HL-60/S4 treated with phorbol 12-myristate 13-acetate at 8.2 ng/mL for 4 days and 3 days (cell line): ENCODE measurements around the gene ZSCAN9.

Experiments
- in situ Hi-C: fragments of 300-500 bp; cut with MboI; formaldehyde crosslinking; loops from 2 replicates; pipeline ENCODE4 v1.15.0; 2022; ENCODE audit warnings: low sequenced_read_pairs

The ZSCAN9 gene

GRCh38 chr6:28220257-28221133 lies 4.6 kb upstream of the ZSCAN9 start:
- in situ Hi-C loops: no loop called here

DNA sequence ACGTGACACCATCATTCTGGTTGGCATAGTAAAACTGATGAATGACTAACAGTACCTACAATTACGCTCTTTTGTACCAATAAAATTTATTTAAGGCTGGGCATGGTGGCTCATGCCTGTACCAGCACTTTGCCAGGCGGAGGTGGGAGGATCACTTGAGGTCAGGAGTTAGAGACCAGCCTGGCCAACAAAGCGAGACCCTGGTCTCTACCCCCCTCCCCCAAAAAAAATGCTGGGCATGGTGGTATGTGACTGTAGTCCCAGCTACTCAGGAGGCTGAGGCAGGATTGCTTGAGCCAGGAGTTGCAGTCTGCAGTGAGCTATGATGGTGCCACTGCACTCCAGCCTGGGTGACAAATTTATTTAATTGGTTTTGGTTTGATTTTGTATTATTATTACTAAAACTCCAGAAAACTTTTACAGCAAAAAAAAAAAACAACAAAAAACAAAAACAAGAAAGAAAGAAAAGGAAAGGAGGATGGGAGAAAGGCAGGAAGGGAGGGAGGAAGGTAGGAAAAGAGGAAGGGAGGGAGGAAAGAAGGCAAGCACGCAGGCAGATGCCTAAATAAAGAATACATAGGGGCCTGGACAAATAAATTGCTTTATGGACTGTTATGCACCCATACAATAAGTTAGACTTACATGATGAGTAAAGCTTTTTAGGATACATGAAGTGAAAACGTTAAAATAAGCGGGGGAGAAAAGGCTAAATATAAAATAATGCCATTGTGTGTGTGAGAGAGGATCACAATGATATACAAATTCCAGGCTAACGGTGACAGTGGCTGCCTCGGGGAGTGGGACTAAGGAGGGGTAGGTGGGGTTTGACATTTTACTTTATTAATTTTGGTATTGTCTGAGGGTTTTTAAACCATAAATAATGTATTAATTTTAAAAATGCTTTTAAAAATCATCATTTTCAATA lies 682 bp upstream of the ZSCAN9 start:
- in situ Hi-C loops: no loop called here

GRCh38 chr6:28226460-28226859 lies 1.4 kb downstream of the ZSCAN9 start:
- in situ Hi-C loops: no loop called here

- in situ Hi-C loops: no loop called here
These were observed 7.7 kb downstream of the ZSCAN9 start for GRCh38 chr6:28232785-28233184.

- in situ Hi-C loops: no loop called here
These were observed 10.9 kb downstream of the ZSCAN9 start for GRCh38 chr6:28235912-28236452.

GRCh38 chr6:28239636-28240035 lies 14.6 kb downstream of the ZSCAN9 start:
- in situ Hi-C loops: no loop called here

- in situ Hi-C loops: no loop called here
These were observed 15.4 kb downstream of the ZSCAN9 start for GRCh38 chr6:28240471-28240870.

GRCh38 chr6:28243946-28244345 lies 18.9 kb downstream of the ZSCAN9 start:
- in situ Hi-C loops: no loop called here

- in situ Hi-C loops: no loop called here
These were observed 20.3 kb downstream of the ZSCAN9 start for GRCh38 chr6:28245206-28245941.

DNA sequence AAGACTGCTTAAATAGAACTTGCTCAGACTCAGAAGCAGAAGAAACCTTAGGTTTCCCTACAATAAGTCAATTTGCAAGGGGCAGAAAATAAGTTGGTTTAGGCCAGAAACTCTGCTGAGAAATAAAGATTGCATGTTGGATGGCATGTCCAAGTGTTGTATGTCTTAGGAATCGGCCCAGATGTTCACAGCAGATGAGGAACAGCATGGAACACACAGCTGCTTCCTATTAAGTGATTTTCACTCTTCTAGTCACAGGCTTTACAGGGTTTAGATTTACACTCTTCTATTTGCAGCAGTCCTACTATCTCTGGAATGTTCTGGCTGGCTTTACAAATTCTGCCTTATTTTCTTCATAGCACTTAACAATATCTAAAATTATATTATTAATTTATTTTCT lies 23.8 kb downstream of the ZSCAN9 start:
- in situ Hi-C loops: no loop called here

- in situ Hi-C loops: no loop called here
These were observed 25.7 kb downstream of the ZSCAN9 start for GRCh38 chr6:28250747-28251146.

DNA sequence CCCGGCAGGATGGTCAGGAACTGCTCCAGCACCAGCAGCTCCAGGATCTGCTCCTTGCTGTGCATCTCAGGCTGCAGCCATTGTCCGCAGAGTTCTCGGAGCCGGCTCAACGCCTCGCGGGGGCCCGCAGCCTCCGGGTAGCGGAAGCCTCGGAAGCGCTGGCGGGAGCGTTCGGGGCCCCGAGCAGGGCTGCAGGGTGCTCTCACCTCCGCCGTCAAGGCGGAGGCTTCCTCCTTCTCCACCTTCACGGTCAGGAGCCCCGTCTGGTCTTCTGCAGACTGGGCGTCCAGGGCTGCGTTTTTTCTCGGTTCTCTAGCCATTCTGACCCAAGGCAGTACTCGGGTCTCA lies 26.6 kb downstream of the ZSCAN9 start:
- in situ Hi-C loops: no loop called here

DNA sequence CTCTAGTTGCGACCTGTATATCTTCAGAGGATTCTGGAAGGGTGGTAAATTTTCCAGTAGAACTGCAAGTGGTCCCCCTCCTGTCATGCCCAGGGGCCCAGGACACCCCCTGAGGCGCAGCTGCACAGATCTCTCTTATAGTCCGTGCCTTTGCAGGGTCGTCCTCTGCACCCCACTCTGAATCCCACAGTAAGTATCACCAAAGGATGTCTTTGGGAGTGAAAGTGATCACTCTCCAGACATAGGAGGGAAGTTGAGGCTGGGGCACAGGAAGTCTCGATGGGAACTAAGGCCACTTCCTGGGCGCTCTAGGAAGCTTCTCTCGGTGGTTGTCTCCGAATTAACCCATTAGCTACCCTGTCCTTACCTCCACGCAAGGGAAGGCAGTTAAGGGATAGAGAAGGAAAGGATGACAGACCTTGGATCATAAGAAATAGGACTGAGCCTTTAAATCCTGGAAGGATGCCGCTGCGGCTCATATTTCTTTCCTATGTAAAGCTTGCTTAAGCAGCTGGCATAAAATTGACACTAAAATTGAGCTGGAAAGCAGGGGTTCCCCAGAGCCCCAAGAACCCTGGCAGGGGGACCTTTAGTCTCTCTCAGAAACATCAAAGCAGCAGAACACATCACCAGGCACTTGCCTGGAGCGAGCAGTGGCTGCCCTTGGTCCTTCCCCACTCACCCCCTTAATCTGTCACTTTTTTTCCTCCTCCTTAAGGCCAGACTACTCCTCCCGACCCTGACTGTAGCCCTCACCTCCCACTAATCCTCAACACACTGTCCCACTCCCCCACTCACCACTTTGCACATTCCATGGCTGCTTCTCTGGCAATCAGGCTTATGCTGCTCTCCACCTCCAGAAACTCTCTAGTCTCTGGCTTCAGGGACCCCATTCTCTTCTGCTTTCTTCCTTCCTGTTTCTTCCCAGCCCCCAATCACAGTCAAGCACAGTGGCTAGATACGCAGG lies 27.2 kb downstream of the ZSCAN9 start, which contains the start of gene ZKSCAN4:
ZKSCAN4 (minus strand) TSS at position 261 of the 967 bp plus-strand sequence. CDS start 289 bp downstream, outside the sequence.
- in situ Hi-C loops: no loop called here

DNA sequence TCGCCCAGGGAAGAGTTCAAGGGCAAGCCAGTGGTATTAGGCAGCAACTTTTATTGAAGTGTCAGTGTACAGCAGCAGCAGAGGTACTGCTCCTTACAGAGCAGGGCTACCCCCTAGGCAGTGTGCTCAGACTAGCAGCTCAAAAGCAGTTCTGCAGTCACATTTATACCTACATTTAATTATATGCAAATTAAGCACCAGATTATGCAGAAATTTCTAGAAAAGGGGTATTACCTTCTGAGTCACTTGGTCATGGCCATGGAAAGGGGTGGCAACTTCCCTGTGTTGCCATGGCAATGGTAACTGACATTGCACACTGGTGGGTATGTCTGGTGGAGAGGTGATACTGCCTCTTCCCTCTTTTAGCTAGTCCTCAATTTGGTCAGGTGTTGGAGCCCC lies 29.0 kb downstream of the ZSCAN9 start:
- in situ Hi-C loops: no loop called here

- in situ Hi-C loops: no loop called here
These were observed 32.0 kb downstream of the ZSCAN9 start for GRCh38 chr6:28257042-28257441.

DNA sequence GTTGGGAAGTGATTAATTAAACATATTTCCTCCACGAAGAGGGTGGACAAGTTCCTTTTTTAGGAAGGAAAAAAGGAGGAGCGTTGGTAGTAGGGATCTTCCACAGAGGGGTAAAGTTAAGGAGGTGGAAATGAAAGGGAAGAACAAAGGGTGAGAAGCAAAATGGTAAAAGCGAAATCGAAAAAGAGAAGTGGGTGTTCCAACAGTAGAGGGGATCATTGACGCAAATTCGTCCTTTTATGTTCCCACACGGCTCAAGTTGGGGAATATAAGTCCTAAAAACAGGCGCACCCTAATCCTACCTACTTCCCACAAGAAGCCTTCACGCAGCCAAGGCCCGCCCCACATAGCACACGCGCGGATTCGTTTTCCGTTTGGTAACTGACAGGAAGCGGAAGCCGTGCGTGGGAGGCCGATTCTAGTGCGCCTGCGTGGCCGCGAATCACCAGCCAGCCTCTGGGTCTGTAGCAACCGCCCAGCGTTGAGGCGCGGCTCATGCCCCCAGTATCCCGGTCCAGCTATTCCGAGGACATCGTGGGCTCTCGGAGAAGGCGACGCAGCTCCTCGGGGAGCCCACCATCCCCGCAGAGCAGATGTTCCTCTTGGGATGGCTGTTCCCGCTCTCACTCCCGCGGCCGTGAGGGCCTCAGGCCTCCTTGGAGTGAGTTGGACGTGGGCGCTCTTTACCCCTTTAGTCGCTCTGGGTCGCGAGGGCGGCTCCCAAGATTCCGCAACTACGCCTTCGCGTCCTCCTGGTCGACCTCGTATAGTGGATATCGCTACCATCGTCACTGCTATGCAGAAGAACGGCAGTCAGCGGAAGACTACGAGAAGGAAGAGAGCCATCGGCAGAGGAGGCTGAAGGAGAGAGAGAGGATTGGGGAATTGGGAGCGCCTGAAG lies 34.1 kb downstream of the ZSCAN9 start, which contains the start of gene NKAPL:
NKAPL (plus strand) TSS at position 421 of the 901 bp plus-strand sequence; CDS start at position 496, 75 bp downstream.
- in situ Hi-C loops: no loop called here

- in situ Hi-C loops: no loop called here
These were observed 38.8 kb downstream of the ZSCAN9 start for GRCh38 chr6:28263922-28264321.

DNA sequence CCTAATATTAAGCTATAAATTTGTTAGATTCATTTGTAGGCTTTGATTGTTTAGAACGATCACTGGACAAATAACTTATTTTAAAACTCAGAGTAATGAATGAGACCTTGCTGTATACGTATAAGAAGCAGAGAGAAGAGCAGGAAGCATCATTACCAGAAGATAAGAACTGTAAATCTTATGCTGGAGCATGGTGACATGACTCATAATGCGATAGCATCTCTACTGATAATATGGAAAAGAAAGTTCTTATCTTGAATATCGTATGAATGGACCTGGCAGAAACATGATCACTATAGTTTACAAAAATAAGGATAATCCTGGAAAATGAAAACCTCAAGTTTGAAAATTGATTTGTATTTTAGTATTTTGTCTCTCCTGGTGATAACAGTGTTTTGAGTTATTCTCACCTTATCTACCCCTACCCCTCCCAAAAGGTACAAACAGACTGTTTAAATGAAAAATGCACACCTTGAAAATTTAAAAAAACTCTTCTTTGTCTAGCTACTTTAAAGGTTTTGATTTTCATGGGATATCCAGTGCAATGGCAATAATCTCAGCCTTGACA lies 39.8 kb downstream of the ZSCAN9 start:
- in situ Hi-C loops: no loop called here
